Suprapubic skin (tissue), 4 donors: Measurements from ENCODE around the gene B9D1. TPM values are rescaled to one million over a fixed set of nuclear protein-coding genes. Genes with fewer than 3 reads are reported as not detected.

Source experiments
- DNase-seq, 2 donors: peaks; one replicate each; pipeline ENCODE4 v3.0.0-alpha.2; 2019; ENCODE audit warnings: low spot score in 2 of 2
- H3K27ac ChIP-seq: fragments of 200-600 bp; sonication (generic); one replicate; pipeline ENCODE4 v1.5.1; 2019
- H3K27me3 ChIP-seq: fragments of 200-600 bp; sonication (generic); one replicate; pipeline ENCODE4 v1.5.1; 2019
- H3K36me3 ChIP-seq: fragments of 200-600 bp; sonication (generic); one replicate; pipeline ENCODE4 v1.5.1; 2019
- H3K4me1 ChIP-seq: fragments of 200-600 bp; sonication (generic); one replicate; pipeline ENCODE4 v1.5.1; 2019
- H3K4me3 ChIP-seq: fragments of 200-600 bp; sonication (generic); one replicate; pipeline ENCODE4 v1.5.1; 2019; ENCODE audit warnings: mild to moderate bottlenecking
- H3K9me3 ChIP-seq: fragments of 200-600 bp; sonication (generic); one replicate; pipeline ENCODE4 v1.5.1; 2019
- EP300 ChIP-seq: sonication (generic); formaldehyde crosslinking; IDR thresholded peaks from one replicate; pipeline ENCODE4 v1.6.1; 2017; ENCODE audit warnings: antibody characterized with exemption
- POLR2A ChIP-seq, 2 donors: fragments of 450-650 bp; IDR thresholded peaks; one replicate each; pipeline ENCODE4 v1.6.1; 2017; ENCODE audit warnings: antibody characterized with exemption in 2 of 2, mild to moderate bottlenecking in 2 of 2, moderate library complexity in 2 of 2
- POLR2AphosphoS5 ChIP-seq, 3 donors: sonication (generic); formaldehyde crosslinking; IDR thresholded peaks; one replicate each; pipeline ENCODE4 v1.6.1; 2017; ENCODE audit warnings: antibody characterized with exemption in 3 of 3
- WGBS: methylation state at CpG from one replicate; pipeline ENCODE4 v1.1.5; 2018; 5-methylcytosine and 5-hydroxymethylcytosine counted together
- total RNA-seq, 4 donors: library from RNA; depleted of rRNA; stranded (reverse); fragments of >200 nt; gene quantifications; one replicate each; pipeline ENCODE4 v1.1.0, GENCODE V29; 2016
- TF ChIP-seq, protein P1 (sequence below), 2 donors: fragments of 200-600 bp in 1 of 2; fragments of 450-650 bp in 1 of 2; sonication (generic) in 1 of 2; IDR thresholded peaks; one replicate each; pipeline ENCODE4 v1.5.1; 2016 to 2019; ENCODE audit warnings: antibody characterized with exemption in 2 of 2, mild to moderate bottlenecking in 1 of 2, moderate library complexity in 1 of 2

Gene B9D1, protein sequence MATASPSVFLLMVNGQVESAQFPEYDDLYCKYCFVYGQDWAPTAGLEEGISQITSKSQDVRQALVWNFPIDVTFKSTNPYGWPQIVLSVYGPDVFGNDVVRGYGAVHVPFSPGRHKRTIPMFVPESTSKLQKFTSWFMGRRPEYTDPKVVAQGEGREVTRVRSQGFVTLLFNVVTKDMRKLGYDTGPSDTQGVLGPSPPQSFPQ
- 10 to 100 TPM; 10.7 to 21.7 (median 17.3) TPM for total RNA-seq

DNA sequence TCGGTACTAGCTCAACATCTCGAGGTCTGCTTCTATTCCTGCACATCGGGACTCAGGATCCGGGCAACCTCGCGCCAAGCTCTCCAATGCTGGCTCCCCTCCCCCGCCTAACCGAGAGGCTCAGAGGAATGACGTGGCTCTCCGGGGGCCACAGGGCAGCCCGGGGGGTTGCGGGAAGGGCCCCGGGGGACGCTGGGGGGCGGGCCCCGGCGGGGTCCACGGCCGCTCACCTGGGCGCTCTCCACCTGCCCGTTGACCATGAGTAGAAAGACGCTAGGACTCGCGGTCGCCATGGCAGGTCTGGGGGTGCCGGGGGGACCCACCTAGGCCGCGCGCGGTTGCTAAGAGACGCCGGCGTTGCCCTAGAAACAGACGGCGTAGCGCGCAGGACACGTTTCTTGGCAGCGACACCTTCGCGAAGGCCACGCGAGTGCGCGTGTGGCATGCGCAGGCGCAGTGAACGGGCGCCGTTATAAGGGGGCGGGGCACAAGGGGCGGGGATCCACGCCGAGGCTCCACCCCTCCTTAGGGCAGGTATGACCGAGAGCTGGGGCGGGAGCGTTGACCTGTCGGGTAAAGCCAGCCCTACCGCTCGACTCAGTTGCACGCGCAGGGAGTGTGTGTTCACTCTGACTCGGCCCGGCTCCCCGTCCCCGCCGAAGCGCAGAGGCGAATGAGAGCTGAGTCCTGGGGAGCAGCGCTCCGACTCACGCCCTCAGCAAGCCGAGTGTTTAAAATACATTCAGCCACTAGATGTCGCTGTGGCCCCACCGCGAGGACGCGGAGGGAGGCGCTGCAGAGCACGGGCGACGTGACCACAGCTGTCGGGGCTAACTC lies at the start of gene B9D1:
Gene B9D1 (minus strand): TSS at position 447 of the 837 bp plus-strand sequence. CDS start 154 bp downstream, at position 293.
- WGBS: 0% methylated on average over 28 of the region's 83 CpGs
- H3K4me3 ChIP-seq: peak within 1 kb of the TSS; percentile 75
- H3K36me3 ChIP-seq: peaks cover 5% of the 10 kb centered on the region
- no peaks in the 10 kb centered on the region for H3K9me3 ChIP-seq
- TF ChIP-seq, protein P1, sequence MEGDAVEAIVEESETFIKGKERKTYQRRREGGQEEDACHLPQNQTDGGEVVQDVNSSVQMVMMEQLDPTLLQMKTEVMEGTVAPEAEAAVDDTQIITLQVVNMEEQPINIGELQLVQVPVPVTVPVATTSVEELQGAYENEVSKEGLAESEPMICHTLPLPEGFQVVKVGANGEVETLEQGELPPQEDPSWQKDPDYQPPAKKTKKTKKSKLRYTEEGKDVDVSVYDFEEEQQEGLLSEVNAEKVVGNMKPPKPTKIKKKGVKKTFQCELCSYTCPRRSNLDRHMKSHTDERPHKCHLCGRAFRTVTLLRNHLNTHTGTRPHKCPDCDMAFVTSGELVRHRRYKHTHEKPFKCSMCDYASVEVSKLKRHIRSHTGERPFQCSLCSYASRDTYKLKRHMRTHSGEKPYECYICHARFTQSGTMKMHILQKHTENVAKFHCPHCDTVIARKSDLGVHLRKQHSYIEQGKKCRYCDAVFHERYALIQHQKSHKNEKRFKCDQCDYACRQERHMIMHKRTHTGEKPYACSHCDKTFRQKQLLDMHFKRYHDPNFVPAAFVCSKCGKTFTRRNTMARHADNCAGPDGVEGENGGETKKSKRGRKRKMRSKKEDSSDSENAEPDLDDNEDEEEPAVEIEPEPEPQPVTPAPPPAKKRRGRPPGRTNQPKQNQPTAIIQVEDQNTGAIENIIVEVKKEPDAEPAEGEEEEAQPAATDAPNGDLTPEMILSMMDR (IDR thresholded peaks at IDR 0.05): peak; percentile 89 to 95
- no peak for TF ChIP-seq EP300
- no peak for TF ChIP-seq POLR2A (IDR thresholded peaks at IDR 0.05)
- TF ChIP-seq POLR2AphosphoS5 (IDR thresholded peaks at IDR 0.05): peak in 2 of 3 donors; percentile 48 to 64
- H3K4me1 ChIP-seq: peaks cover 22% of the 10 kb centered on the region
- peak within 1 kb of the TSS; percentile 75 for H3K27ac ChIP-seq
- peak; percentile 94 to 96 for DNase-seq
- H3K27me3 ChIP-seq: no peaks in the 10 kb centered on the region

- Histone ChIP-seq H3K27me3 (no peaks in the 10 kb centered on the region), H3K9me3 (no peaks in the 10 kb centered on the region), H3K4me3 (peak overlapping the region; percentile 40), H3K4me1 (no peaks in the 10 kb centered on the region), H3K27ac (no peak overlapping the region), H3K36me3 (no peaks in the 10 kb centered on the region)
- WGBS: 70% methylated on average over 9 of the region's 9 CpGs
- no peak for TF ChIP-seq POLR2AphosphoS5 (IDR thresholded peaks at IDR 0.05)
- TF ChIP-seq, protein P1 (IDR thresholded peaks at IDR 0.05): no peak
- TF ChIP-seq EP300: no peak
- TF ChIP-seq POLR2A (IDR thresholded peaks at IDR 0.05): no peak
- DNase-seq: no peak
Measured at GRCh38 chr17:19411631-19412030, 49.1 kb upstream of the B9D1 start.

GRCh38 chr17:19410875-19411620 lies 48.5 kb upstream of the B9D1 start, which contains the start of gene RNF112:
RNF112 (plus strand) TSS chr17:19411232; CDS start chr17:19411409, 177 bp downstream.
- H3K27me3 ChIP-seq: no peaks in the 10 kb centered on the region
- no peak for DNase-seq
- H3K36me3 ChIP-seq: no peaks in the 10 kb centered on the region
- no peak within 1 kb of the TSS for H3K27ac ChIP-seq
- TF ChIP-seq EP300 (no peak), POLR2AphosphoS5 (IDR thresholded peaks at IDR 0.05) (no peak), POLR2A (IDR thresholded peaks at IDR 0.05) (no peak)
- TF ChIP-seq, protein P1 (IDR thresholded peaks at IDR 0.05): no peak
- H3K9me3 ChIP-seq: no peaks in the 10 kb centered on the region
- 47% methylated on average over 23 of the region's 23 CpGs for WGBS
- H3K4me1 ChIP-seq: no peaks in the 10 kb centered on the region
- peak within 1 kb of the TSS; percentile 40 for H3K4me3 ChIP-seq

- H3K9me3 ChIP-seq: no peaks in the 10 kb centered on the region
- no peak overlapping the region for H3K4me3 ChIP-seq
- no peaks in the 10 kb centered on the region for H3K4me1 ChIP-seq
- H3K36me3 ChIP-seq: no peaks in the 10 kb centered on the region
- no peak for DNase-seq
- TF ChIP-seq POLR2AphosphoS5 (IDR thresholded peaks at IDR 0.05) (no peak), EP300 (no peak), POLR2A (IDR thresholded peaks at IDR 0.05) (no peak)
- TF ChIP-seq, protein P1 (IDR thresholded peaks at IDR 0.05): no peak
- H3K27me3 ChIP-seq: no peaks in the 10 kb centered on the region
- 63% methylated on average over 6 of the region's 6 CpGs for WGBS
- H3K27ac ChIP-seq: no peak overlapping the region
Measured at GRCh38 chr17:19410091-19410490, 47.6 kb upstream of the B9D1 start.
